ENCODE results near the gene DCN. TPM values are rescaled to one million over a fixed set of nuclear protein-coding genes. Genes with fewer than 3 reads are reported as not detected.

Gene DCN, protein sequence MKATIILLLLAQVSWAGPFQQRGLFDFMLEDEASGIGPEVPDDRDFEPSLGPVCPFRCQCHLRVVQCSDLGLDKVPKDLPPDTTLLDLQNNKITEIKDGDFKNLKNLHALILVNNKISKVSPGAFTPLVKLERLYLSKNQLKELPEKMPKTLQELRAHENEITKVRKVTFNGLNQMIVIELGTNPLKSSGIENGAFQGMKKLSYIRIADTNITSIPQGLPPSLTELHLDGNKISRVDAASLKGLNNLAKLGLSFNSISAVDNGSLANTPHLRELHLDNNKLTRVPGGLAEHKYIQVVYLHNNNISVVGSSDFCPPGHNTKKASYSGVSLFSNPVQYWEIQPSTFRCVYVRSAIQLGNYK
- total RNA-seq (ENCODE audit: low replicate concordance), result not detected in 2 replicates

- Histone ChIP-seq H3K79me2 (ENCODE audit: low read depth) (no peaks in the 10 kb centered on the region), H3K9ac (no peak within 1 kb of the TSS), H3K27ac (no peak within 1 kb of the TSS), H3K36me3 (no peaks in the 10 kb centered on the region), H3F3A (ENCODE audit: low read depth) (no peaks in the 10 kb centered on the region), H4K20me1 (ENCODE audit: low read depth) (no peaks in the 10 kb centered on the region), H3K27me3 (no peaks in the 10 kb centered on the region), H3K4me2 (no peak within 1 kb of the TSS), H3K4me1 (no peaks in the 10 kb centered on the region), H3K9me3 (ENCODE audit: low read depth) (no peaks in the 10 kb centered on the region), H2AFZ (replicated peaks) (no peak within 1 kb of the TSS), H3K4me3 (no peak within 1 kb of the TSS)
- peak within 1 kb of the TSS; percentile 46 for H3K4me3 Mint-ChIP-seq
- no peak for DNase-seq (ENCODE audit: low spot score)
- no peak for TF ChIP-seq CTCF (IDR thresholded peaks at IDR 0.05)
- H3K9me3 Mint-ChIP-seq, result no peaks in the 10 kb centered on the region
- no peak within 1 kb of the TSS for H3K27ac Mint-ChIP-seq
- H3K4me1 Mint-ChIP-seq, result peaks cover 15% of the 10 kb centered on the region
- no peaks in the 10 kb centered on the region for H3K36me3 Mint-ChIP-seq
- H3K27me3 Mint-ChIP-seq (ENCODE audit: insufficient read depth, low read depth), result no peaks in the 10 kb centered on the region
Measured at GRCh38 chr12:91182636-91183455, at the start of gene DCN. Gene DCN (minus strand): TSS chr12:91182817. CDS start chr12:91178552, 4,265 bp downstream.

DNA sequence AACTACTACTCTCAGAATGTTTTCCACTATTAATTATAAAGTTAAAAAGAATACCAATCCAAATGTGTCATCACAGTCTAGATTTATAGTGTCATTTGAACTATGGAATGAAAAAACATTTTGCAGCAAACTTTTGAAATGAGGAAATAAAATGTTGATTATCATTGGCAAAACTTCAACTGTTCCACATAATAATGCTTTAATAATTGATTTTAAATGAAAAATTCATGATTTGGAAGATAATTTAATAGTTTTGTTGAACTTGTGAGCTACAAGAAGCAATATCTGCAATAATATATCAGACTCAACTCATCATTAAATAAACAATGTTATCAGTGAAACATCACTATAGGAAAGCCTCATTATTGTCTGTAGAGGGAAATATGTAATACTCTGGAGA, 48.2 kb upstream of the DCN start:
- H3K36me3 Mint-ChIP-seq, result no peaks in the 10 kb centered on the region
- Histone ChIP-seq H3K9ac (no peak overlapping the region), H2AFZ (replicated peaks) (no peak overlapping the region)

GRCh38 chr12:91226951-91227350, 44.3 kb upstream of the DCN start:
- Histone ChIP-seq H3K9me3 (ENCODE audit: low read depth) (no peaks in the 10 kb centered on the region), H3K36me3 (no peaks in the 10 kb centered on the region), H3F3A (ENCODE audit: low read depth) (no peaks in the 10 kb centered on the region), H3K4me3 (no peak overlapping the region), H4K20me1 (ENCODE audit: low read depth) (no peaks in the 10 kb centered on the region), H3K27ac (no peak overlapping the region), H3K4me1 (no peaks in the 10 kb centered on the region), H3K79me2 (ENCODE audit: low read depth) (no peaks in the 10 kb centered on the region), H3K9ac (no peak overlapping the region), H3K4me2 (no peak overlapping the region), H2AFZ (replicated peaks) (no peak overlapping the region), H3K27me3 (no peaks in the 10 kb centered on the region)
- no peaks in the 10 kb centered on the region for H3K36me3 Mint-ChIP-seq
- no peaks in the 10 kb centered on the region for H3K9me3 Mint-ChIP-seq
- H3K4me3 Mint-ChIP-seq, result no peak overlapping the region
- TF ChIP-seq EZH2phosphoT487 (IDR thresholded peaks at IDR 0.05) (no peak), CTCF (IDR thresholded peaks at IDR 0.05) (no peak), EZH2 (IDR thresholded peaks at IDR 0.05) (no peak)
- no peak overlapping the region for H3K27ac Mint-ChIP-seq
- H3K27me3 Mint-ChIP-seq (ENCODE audit: insufficient read depth, low read depth), result no peaks in the 10 kb centered on the region
- DNase-seq (ENCODE audit: low spot score), result no peak
- H3K4me1 Mint-ChIP-seq, result no peaks in the 10 kb centered on the region

More for the DNA sequence above, 48.2 kb upstream of the DCN start:
- Mint-ChIP-seq H3K27ac (no peak overlapping the region), H3K9me3 (no peaks in the 10 kb centered on the region), H3K4me3 (no peak overlapping the region), H3K4me1 (no peaks in the 10 kb centered on the region), H3K27me3 (ENCODE audit: insufficient read depth, low read depth) (no peaks in the 10 kb centered on the region)
- H3F3A ChIP-seq (ENCODE audit: low read depth), result no peaks in the 10 kb centered on the region
- no peaks in the 10 kb centered on the region for H4K20me1 ChIP-seq (ENCODE audit: low read depth)
- H3K4me2 ChIP-seq, result no peak overlapping the region
- no peaks in the 10 kb centered on the region for H3K79me2 ChIP-seq (ENCODE audit: low read depth)
- no peaks in the 10 kb centered on the region for H3K4me1 ChIP-seq
- TF ChIP-seq CTCF (IDR thresholded peaks at IDR 0.05) (no peak), EZH2 (IDR thresholded peaks at IDR 0.05) (no peak), EZH2phosphoT487 (IDR thresholded peaks at IDR 0.05) (no peak)
- no peak overlapping the region for H3K4me3 ChIP-seq
- DNase-seq (ENCODE audit: low spot score), result no peak
- no peak overlapping the region for H3K27ac ChIP-seq
- no peaks in the 10 kb centered on the region for H3K36me3 ChIP-seq
- no peaks in the 10 kb centered on the region for H3K9me3 ChIP-seq (ENCODE audit: low read depth)
- no peaks in the 10 kb centered on the region for H3K27me3 ChIP-seq

All from neural progenitor cell (in vitro differentiated cells).